ENCODE results near the gene USO1.

USO1 gene

GRCh38 chr4:75771607-75772006, 47.2 kb downstream of the USO1 start:
- TF ChIP-seq TAF1 (IDR thresholded peaks at IDR 0.05; ENCODE audit: borderline replicate concordance, insufficient read depth, low read length) (no peak), SIN3A (IDR thresholded peaks at IDR 0.05; ENCODE audit: borderline replicate concordance, insufficient read depth, low read length) (no peak), REST (IDR thresholded peaks at IDR 0.05; ENCODE audit: insufficient read depth in 1 of 2, low read depth in 2 of 2, low read length in 2 of 2) (no peak), POLR2AphosphoS5 (IDR thresholded peaks at IDR 0.05; ENCODE audit: low read depth, low read length) (no peak), FOXP2 (optimal IDR thresholded peaks at IDR 0.05; ENCODE audit: borderline replicate concordance, extremely low read depth, extremely low read length, insufficient read depth) (no peak)

DNA sequence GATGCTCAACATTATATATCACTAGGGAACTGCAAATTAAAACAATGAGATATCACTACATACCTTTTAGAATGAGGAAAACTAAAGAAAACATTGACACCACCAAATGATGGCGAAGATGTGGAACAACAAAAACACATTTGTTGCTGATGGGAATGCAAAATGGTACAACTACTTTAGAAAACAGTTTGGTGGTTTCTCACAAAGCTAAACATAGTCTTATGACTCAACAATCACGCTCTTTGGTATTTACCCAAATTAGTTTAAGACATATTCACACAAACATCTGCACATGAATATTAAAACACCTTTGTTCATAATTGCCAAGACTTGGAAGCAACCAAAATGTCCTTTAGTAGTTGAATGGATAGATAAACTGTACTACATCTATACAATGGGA, 53.2 kb downstream of the USO1 start:
- no peak for TF ChIP-seq POLR2AphosphoS5 (IDR thresholded peaks at IDR 0.05; ENCODE audit: low read depth, low read length)
- TF ChIP-seq FOXP2 (optimal IDR thresholded peaks at IDR 0.05; ENCODE audit: borderline replicate concordance, extremely low read depth, extremely low read length, insufficient read depth), result no peak
- no peak for TF ChIP-seq TAF1 (IDR thresholded peaks at IDR 0.05; ENCODE audit: borderline replicate concordance, insufficient read depth, low read length)
- TF ChIP-seq REST (IDR thresholded peaks at IDR 0.05; ENCODE audit: insufficient read depth in 1 of 2, low read depth in 2 of 2, low read length in 2 of 2), result no peak
- TF ChIP-seq SIN3A (IDR thresholded peaks at IDR 0.05; ENCODE audit: borderline replicate concordance, insufficient read depth, low read length), result no peak

DNA sequence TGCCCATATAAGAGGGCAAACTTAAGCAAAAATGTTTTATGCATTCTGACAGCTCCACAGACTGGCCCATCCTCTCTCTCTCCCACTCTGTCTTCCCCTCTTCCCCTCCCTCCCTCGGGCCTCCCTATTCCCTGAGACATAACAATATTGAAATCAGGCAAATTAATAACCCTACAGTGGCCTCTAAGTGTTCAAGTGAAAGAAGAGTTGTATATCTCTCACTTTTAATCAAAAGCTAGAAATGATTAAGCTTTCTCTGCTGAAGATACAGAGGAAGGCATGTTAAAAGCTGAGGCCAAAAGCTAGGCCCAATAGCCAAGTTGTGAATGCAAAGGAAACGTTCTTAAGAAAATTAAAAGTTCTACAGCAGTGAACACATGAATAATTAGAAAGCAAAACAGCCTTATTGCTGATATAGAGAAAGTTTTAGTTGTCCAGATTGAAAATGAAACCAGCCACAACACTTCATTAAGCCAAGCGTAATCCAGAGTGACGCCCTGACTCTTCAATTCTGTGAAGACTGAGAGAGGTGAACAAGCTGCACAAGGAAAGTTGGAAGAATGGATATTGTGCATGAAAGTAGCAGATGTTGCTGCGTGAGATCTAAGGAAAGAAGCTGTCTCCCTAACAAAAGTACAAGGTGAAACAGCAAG, 54.9 kb downstream of the USO1 start:
- TF ChIP-seq TAF1 (IDR thresholded peaks at IDR 0.05; ENCODE audit: borderline replicate concordance, insufficient read depth, low read length), result no peak

DNA sequence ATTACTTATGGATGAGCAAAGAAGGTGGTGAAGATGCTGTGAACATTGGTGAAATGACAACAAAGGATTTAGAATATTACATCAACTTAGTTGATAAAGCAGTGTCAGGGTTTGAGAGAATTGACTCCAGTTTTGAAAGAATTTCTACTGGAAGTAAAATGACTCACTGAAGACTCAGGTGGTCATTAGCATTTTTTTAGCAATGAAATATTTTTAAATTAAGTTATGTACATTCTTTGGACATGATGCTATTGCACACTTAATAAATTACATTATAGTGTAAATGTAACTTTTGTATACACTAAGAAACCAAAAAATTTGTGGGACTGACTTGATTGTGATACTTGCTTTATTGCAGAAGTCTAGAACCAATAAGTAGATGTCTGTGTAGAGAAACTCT, 56.9 kb downstream of the USO1 start:
- TF ChIP-seq SIN3A (IDR thresholded peaks at IDR 0.05; ENCODE audit: borderline replicate concordance, insufficient read depth, low read length) (no peak), FOXP2 (optimal IDR thresholded peaks at IDR 0.05; ENCODE audit: borderline replicate concordance, extremely low read depth, extremely low read length, insufficient read depth) (no peak), POLR2AphosphoS5 (IDR thresholded peaks at IDR 0.05; ENCODE audit: low read depth, low read length) (no peak), REST (IDR thresholded peaks at IDR 0.05; ENCODE audit: insufficient read depth in 1 of 2, low read depth in 2 of 2, low read length in 2 of 2) (no peak), TAF1 (IDR thresholded peaks at IDR 0.05; ENCODE audit: borderline replicate concordance, insufficient read depth, low read length) (no peak)

DNA sequence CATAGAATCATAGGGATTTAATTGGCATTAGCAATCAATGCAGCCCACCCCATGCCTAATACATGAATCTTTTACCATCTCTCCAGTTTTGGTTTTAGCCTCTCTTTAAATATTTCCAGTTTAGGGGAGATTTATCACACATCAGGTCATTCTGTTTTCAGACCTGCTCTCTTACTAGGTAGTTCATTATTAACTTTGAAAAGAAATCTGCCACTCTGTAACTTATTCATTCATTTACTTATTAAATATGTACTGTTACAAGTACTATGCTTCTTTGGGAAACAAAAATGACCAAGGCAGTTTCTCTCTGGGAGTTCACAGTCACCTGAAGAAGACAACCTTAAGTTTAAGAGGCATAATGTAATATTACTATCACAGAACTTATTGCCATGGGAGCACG, 62.1 kb downstream of the USO1 start:
- TF ChIP-seq REST (IDR thresholded peaks at IDR 0.05; ENCODE audit: insufficient read depth in 1 of 2, low read depth in 2 of 2, low read length in 2 of 2) (no peak), POLR2AphosphoS5 (IDR thresholded peaks at IDR 0.05; ENCODE audit: low read depth, low read length) (no peak), TAF1 (IDR thresholded peaks at IDR 0.05; ENCODE audit: borderline replicate concordance, insufficient read depth, low read length) (no peak), FOXP2 (optimal IDR thresholded peaks at IDR 0.05; ENCODE audit: borderline replicate concordance, extremely low read depth, extremely low read length, insufficient read depth) (no peak), SIN3A (IDR thresholded peaks at IDR 0.05; ENCODE audit: borderline replicate concordance, insufficient read depth, low read length) (no peak)

Data from PFSK-1 (cell line).